ENCODE data around the gene TNFSF13B.
A peak's percentile ranks its signal among the peaks of the same experiment; 100 is the strongest.
"Not testable (repeated sequence)": the region's sequence is repeated elsewhere in the genome, so short reads cannot be mapped to it uniquely, and the experiment has no call there.

TNFSF13B gene

DNA sequence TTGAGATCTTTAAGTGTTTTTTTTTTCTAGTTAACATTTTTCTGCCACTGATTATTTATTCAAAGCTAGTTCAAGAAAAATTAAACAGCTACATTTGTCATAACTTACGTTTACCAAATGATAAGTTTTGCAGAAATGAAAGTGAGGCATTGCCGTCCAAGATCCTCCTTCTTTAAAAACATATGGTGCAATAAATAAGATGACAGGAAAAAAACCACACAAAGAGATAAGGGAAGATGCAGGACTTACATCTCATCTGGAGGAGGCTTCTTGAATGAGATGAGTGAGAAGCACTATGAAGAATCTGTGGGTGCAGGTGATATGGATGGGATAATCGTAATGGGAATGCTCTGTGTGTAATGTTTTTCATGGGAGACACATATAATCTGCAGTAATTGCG, 12.4 kb downstream of the TNFSF13B start:
- no peak for DNase-seq

DNA sequence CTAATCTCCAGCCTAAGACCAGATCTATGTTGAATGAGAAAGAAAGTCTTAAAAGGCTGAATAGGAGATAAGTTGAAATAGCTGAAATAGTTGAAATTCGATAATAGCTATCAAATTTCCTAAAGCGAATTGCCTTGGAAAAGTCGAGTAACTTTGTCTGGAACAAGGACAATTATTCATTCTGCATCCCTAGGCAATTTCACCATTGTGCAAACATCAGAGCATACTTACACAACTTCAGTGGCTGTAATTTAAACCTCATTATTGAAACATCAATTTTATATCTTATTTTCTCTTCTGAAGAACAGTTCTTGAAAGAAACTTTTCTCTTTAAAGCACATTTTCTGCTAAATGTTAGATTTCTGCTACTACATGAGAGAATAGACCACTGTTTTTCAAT, 13.6 kb downstream of the TNFSF13B start:
- DNase-seq: no peak

DNA sequence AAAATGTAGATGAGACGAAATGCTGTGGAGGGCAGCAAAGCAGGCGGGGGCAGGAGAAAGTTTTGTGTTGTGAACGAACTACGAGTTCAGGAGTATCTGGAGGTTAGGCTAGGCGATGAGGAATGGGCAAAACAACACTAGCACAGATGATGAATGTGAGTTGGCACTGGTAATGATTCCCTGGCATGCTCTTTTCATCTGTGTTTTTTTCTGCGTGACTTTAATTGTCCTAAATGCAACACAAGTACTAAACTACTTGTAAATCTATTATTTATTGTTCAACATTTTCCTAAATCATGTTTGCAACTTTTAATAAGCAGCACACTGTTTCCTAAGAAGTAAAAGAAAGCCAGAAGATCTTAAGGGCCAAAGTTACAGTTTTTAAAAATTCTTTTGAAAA, 19.2 kb downstream of the TNFSF13B start:
- no peak for DNase-seq

DNA sequence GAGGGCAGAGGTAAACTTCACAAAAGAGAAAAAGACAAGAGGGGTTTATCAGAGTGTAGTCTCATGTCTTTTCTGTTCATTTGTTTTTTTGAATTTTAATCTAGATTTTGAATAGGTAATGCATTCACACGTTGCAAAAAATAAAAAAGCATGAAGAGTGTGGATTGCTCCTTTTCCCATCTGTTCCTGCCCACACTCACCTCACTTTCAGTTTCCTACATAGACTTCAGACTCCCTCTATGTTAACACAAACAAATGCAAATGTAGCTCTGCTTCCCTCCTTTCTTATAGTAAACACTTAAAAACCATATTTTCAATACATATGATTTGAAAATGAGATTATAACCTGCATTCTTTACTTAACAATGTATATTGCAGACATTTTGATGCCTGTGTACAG, 20.3 kb downstream of the TNFSF13B start:
- no peak for DNase-seq

DNA sequence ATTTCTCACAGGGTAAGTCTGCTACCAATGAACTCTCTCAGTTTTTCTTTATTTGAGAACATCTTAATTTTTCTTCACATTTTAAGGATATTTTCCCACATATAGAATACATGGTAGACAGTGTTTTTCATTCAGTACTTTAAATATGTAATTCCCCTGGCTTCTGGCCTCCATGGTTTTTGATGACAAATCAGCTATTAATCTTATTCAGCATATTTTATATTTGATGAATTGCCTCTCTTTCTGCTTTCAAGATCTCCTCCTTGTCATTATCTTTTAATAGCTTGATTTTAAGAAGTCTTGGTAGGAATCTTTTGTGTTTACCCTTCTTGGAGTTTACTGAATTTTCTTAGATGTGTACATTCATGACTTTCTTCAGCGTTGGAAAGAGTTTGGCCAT, 27.6 kb downstream of the TNFSF13B start:
- DNase-seq: no peak

DNA sequence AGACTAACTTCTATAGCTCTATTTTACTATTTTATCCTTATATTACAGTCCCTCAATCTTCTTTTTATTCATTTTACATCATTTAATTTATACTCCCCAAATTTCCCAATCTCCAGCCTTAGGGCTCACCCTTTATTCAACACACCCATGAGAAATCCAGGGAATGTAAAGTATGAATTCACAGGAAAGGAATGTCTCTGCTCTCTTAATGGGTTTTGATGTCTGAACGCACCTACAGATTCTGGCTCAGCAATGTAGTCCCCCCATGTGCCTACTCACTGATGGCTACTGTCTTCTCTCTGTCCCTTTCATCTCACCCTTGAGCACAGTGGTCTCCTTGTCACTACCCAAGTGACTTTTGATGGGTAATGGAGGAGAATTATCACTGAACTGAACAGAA, 32.8 kb downstream of the TNFSF13B start:
- DNase-seq: no peak

DNA sequence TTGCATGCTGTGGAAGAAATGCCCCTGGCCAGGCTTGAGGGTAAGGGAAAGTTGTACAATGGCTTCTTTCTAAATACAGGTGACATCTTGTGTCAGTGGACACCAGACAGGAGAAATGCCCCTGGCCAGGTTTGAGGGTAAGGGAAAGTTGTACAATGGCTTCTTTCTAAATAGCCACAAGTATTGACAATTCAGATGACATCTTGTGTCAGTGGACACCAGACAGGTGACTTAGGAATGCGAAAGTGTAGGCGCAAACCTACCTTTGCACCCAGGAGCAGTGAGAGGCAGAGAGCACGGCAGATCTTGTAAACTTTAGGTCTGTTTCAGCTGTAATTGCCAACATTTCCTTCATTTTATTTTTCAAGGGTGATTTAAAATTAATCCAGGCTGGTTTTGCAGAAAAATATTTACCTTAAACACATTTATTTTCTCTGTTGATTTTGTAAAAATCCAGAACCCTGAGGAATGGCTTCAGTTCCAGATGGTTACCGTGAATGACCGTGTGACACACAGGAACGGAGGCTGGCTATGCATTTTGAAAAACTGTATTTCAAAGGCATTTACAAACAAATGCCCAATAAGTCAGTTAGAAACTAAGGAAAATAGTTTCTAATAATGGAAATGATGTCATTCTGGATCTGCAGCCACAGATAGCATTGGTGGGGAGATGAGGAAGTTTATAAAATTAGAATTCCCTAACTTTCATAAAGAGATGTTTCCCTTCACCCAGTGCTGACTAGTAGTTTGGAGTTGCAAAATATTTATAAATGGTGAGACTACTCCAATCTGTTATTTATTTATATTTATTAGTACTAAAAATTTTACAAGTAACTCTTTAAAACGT, 34.9 kb downstream of the TNFSF13B start:
- DNase-seq: no peak

DNA sequence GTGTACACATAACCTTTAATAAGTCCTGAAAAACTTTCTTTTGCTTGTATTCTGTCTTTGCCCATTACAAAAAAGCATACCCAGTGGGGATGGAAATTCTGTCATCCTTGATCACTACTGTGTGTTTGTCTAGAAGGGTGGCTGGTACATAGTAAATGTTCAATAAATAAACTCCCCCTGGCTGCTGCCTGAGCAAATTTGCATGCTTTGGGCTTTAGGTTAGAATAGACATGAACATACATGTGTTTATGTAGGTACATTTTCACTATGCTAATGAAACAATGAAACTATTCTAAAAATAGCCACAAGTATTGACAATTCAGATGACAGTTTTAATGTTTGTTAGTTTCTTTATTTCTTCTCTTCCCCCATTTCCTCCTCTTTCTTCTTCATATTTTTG, 36.1 kb downstream of the TNFSF13B start:
- no peak for DNase-seq

DNA sequence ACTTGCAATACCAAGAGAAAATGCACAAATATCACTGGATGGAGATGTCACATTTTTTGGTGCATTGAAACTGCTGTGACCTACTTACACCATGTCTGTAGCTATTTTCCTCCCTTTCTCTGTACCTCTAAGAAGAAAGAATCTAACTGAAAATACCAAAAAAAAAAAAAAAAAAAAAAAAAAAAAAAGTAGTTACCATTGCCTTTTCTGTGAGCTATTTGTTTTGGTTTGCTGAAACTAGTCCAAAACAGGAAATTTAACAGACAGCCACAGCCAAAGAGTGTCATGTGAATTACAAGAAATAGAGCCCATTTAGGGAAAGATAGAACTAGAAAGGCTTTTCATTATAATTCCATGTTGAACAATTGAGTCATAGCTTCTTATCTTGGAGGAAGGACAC, 37.3 kb downstream of the TNFSF13B start:
- peak in 1 of 5 donors; percentile 4 for DNase-seq

DNA sequence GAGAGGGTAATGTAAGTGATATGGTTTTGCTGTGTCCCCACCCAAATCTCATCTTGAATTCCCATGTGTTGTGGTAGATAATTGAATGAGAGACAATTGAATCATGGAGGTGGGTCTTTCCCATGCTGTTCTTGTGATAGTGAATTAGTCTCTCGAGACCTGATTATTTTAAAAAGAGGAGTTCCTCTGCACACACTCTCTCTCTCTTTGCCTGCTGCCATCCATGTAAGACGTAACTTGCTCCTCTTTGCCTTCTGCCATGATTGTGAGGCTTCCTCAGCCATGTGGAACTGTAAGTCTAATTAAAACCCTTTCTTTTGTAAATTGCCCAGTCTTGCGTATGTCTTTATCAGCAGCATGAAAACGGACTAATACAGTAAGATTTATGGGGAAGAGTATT, 42.1 kb downstream of the TNFSF13B start:
- not testable (repeated sequence) for DNase-seq

DNA sequence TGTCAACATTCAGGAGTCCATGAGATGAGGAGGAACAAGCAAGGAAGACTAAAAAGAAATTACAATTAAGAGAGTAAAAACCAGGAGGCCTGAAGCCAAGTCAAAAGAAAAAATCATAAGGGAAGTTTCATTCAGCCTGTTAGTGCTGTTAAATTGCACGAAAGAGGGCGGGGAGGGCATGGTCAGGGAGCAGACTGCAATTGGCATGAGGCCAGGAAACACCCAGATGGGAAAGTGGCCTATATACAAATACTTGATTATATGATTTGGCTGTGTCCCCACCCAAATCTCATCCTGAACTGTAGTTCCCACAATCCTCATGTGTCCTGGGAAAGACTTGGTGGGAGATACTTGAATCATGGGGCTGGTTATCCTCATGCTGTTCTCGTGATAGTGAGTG, 43.9 kb downstream of the TNFSF13B start:
- no peak for DNase-seq

DNA sequence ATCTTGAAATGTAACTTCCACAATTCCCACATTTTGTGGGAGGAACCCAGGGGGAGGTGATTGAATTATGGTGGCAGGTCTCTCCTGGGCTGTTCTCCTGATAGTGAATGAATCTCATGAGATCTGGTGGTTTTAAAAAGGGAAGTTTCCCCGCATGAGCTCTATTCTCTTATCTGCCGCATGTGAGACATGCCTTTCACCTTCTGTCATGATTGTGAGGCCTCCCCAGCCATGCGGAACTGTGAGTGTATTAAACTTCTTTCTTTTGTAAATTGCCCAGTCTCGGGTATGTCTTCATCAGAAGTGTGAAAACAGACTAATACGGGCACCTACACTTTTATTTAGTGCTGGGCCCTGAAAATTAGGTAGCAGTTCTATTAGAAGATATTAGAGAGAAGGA, 45.8 kb downstream of the TNFSF13B start:
- DNase-seq: no peak

DNA sequence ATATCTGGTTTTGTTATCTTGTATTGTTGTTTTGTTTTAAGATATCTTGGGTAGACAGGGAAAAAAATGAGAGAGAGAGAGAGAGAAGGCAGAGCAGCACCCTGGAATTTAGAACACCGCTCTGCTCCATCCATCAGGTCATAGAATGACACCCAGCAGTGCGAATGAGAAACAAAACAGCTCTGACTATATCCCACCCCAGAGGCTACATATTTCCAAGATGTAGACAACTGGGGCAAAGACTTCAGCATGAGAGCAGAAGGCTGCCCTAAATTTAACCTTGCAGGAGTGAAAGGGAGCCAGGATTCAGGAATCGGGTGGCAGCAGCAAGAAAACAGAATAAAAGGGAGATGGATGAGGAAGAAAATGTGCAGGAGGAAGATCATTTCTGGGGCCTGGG, 46.5 kb downstream of the TNFSF13B start:
- no peak for DNase-seq

DNA sequence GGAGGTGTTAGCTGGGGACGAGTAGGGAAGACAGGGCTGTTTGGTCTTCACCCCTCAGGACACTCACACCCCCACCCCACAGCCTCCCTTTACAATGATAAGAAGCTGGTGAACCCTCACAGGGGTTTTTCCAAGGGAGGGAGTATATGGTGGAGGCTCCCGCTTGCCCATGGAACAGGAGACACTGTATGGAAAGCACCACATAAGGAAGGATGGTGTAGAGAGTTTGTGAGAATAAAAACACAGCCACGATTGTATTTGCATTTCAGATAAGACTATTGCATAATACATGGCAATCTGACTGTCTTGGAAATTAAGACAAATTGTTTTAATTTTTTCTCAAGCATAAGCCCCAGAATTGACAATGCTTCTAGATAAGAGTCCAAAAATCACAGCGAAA, 46.9 kb downstream of the TNFSF13B start:
- no peak for DNase-seq

DNA sequence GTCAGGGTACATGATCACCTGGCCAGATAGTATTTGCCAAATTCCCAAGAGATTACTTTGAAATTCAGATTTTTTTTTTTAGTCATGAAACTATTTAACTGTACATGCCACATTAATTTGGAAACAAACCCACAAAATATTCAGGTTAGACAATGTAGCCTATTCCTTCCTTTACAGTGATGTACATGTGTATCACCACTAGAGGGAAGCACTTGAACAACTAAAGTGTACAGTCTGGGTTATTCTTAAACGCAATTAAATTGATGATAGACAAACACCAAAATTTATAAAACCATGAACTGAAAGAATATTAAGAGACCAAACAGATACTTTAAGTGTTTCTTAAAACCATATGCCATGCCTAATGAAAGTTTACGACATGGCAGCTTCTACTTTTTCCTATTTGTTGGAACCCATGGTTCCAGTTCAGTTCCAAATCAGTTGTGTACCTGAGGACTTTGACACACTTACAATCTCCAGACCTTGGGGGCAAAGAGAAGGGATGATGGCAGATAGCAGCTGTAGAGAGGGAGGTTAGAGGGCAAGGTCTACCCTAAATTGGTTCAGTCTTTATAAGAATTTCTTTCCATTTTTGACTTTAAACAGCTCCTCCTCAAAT, 52.8 kb downstream of the TNFSF13B start:
- peak in 1 of 5 donors; percentile 22 for DNase-seq

DNA sequence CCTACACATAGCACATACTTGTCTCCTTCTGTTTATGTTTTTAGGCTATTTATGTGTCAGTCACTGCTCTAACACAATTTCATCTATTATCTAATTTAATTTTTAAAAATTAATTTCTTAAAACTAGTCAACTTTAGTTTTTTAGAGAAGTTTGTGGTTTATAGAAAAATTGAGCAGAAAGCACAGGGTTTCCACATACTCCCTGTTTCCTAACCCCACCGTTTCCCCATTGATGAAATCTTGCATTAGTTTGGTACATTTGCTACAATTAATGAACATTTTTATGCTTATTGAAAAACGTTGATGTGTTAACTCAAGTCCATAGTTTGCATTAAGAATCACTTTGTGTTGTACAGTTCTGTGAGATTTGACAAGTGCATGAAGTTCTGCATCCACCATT, 53.5 kb downstream of the TNFSF13B start:
- DNase-seq: no peak

DNA sequence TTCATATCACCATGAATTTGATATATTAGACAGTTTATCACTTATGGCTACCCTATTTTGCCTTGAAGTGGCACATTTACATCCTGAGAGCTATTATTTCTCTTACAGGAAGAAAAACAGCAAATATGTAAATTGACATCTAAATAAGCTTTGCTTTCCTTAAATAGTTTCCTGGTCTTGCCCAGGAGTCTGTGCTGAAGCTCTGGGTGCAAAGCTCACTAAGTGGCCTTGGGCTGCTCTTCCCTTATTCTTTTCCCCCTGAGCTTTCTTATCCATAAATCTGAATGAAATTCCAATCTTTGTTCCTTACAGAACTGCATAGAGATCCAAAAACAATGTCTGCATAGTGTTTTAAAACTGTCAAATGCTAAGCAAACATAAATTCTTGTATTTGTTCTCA, 56.3 kb downstream of the TNFSF13B start:
- no peak for DNase-seq

DNA sequence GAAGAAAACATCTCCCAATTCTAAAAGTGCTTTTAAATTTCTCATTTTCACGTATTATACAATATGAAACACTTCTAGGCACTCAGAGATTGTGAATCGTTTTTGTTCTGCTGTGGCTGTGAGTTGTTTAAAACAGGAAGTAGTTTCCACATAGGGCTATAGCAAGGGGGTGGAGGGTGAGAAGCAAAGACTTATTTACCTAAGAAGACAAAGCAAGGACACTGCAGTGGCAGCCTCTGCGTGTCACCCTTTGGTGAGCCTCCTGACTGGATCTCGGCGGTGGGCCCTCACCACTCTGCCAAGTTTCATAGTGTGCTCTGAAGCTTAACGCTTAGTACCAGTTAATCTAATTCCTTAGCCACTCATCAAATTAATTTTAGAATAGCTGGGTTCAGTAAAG, 56.8 kb downstream of the TNFSF13B start:
- DNase-seq: no peak

DNA sequence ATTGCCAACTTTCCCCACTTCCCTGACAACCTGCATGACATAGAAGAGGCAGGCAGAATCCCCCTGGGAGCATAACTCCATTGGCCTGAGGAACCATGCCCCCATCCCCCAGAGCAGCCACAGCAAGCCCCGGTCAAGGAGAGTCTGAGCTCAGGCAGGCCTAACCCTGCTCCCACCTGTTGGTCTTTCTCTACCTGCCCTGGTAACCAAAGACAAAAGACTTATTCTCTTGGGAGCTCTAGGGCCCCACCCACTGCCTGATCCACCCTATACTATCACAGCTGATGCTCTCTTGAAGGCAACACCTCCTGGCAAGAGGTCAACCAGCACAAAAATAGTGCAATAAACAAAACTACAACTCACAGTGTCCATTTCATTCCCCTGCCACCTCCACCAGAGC, 59.3 kb downstream of the TNFSF13B start:
- DNase-seq: no peak

DNA sequence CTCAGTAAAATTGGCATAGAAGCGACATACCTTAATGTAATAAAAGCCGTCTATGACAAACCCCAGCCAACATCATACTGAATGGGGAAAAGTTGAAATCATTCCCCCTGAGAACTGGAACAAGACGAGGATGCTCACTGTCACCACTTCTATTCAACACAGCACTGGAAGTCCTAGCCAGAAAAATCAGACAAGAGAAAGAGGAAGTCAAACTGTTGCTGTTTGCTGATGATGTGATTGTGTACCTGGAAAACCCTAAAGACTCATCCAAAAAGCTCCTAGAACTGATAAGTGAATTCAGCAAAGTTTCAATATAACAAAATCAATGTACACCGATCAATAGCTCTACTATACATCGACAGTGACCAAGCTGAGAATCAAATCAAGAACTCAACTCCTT, 63.3 kb downstream of the TNFSF13B start:
- DNase-seq: no peak

DNA sequence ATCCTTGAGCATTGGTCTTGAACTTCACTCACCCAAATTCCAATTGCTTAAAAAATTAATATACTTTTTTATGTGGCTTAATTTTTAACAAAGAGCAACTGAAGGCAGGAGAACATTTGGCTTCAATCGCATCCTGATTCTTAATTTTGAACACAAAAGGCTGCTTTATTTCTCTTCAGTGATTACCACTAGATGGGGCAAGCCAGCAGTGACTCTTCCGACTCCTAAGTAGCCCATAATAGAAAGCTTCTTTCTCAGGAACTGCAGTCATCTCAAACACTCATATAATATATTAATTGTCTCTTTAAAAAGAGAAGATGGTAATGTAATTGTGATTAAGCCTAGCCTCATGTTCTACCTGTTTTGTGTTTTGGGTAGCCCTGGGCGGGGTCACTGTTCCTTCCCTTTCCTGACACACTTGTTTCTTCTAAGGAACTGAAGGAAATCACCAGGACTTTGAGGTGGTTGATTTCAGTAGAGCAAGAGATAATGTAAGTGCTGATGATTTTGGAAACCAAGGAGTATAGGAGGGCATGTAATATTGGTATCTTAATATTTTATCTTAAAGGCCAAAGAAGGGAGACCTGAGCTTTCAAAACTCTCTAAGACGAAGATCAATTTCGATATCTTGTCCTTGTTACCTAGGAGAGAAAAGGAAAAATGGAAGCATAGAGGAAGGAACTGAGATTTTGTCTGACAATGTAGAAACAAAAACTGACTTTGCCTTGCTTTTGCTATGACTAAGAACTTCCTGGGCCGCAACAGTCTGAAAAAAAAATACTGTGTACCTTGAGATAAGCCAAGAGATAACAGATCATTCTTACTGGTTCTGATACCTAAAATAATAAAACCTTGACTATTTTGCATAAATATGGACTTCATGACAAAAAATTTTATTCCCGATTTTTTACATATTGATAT, 73.1 kb downstream of the TNFSF13B start:
- peak in 1 of 5 donors; percentile 69 for DNase-seq

DNA sequence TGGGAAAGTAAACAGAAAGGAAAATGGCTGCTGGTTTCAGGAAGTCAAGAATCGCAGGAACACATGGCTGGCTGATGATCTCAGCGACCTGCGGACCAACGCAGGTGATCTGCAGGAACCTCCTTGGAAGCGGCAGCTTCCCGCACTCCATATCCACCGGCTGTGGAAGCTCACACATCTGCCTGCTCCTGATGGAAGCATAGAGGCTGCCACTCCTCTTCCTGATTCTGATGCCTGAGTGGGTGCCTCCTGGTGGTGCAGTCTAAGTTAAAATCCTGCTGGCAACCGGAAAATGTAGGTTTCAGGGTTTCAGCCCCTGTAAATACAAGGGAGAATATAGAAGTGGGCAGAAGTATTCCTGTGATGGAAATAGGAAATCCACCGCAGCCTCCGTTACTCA, 75.5 kb downstream of the TNFSF13B start:
- DNase-seq: no peak

DNA sequence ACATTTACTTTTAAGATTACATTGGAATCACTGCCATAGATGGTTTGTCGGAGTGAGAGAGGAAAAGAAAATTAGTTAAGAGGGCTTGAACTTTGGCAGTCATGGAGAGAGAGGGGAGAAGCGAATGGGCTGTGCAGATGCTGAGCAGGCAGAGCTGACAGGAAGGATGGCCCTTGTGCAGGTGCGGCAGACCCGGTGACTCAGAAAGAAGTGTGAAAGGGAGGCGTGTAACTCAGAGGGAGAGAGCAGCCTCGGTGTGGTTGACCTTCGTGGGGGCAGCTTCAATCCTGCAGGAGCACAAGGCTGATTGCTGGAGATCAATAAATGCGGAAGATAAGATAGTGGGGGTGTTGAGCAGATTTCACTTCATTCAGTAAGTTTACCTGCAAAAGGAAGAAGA, 76.9 kb downstream of the TNFSF13B start:
- peak in 2 of 5 donors; percentile 10 to 16 for DNase-seq

DNA sequence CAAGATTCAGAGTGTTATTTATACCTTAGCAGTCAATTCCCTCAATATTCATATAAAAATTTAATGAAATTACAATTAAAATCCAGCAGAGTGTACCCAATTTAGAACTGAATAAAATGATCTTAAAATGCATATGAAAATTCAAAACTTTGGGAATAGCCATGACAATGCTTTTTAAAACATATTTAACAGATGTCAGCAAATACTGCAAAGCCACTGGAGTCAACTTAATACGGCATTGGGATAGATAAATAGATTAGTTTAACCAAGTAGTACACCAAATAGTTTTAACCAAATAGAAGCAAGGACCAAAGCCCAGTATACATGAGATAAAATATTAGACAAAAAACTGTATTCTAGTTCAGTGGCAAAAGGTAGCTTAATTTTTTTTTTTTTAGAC, 79.8 kb downstream of the TNFSF13B start:
- no peak for DNase-seq

Measured in T-helper 1 cell (primary cell).